Fibroblast of the conjunctiva (primary cell): ENCODE results near the gene MS4A13.
"Not testable (repeated sequence)": the region's sequence is repeated elsewhere in the genome, so short reads cannot be mapped to it uniquely, and the experiment has no call there.

Experiments
- DNase-seq: peaks from one replicate; pipeline ENCODE4 v3.0.0-alpha.2; 2010; ENCODE audit warnings: low read depth

MS4A13 gene

DNA sequence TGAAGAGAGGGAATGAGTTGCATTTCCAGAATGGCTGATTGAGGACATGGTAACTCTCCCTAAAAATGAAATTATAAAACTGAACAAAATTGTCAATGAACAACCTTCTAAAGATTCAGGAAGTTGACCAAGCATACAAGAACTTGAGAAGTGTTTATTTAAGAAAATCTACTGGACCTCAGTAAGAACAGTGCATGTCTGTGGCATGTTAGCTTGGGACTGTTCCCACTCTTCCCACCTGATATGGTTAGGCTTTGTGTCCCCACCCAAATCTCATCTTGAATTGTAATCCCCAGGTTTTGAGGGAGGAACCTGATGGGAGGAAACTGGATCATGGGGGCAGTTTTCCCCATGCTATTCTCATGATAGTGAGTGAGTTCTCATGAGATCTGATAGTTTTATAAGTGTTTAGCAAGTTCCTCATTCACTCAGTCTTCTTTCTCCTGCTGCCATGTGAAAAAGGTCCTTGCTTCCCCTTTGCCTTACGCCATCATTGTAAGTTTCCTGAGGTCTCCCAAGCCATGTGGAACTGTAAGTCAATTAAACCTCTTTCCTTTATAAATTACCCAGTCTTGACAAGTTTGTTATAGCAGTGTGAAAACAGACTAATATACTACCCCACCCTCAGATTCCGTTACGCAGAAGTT lies 15.4 kb downstream of the MS4A13 start:
- no peak for DNase-seq

DNA sequence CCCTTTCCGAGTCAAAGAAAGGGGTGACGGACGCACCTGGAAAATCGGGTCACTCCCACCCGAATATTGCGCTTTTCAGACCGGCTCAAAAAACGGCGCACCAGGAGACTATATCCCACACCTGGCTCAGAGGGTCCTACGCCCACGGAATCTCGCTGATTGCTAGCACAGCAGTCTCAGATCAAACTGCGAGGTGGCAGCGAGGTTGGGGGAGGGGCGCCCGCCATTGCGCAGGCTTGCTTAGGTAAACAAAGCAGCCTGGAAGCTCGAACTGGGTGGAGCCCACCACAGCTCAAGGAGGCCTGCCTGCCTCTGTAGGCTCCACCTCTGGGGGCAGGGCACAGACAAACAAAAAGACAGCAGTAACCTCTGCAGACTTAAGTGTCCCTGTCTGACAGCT lies 17.2 kb downstream of the MS4A13 start:
- not testable (repeated sequence) for DNase-seq

DNA sequence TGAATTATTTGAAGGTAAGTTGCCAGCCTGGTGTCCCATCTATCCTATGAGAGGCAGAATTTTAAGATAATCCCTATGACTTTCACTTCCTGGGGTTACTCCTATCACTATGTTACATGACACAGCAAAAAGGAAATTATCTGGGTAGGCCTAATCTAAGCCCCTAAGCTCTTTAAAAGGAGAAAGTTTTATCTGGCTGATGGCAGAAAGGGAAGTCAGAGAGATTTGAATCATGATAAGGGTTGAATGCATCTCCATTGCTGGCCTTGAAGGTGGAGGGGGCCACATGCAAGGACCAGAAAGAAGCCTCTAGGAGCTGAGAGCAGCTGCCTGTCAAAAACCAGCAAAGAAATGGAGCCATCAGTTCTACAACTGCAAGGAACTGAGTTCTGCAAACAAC lies 23.4 kb downstream of the MS4A13 start:
- DNase-seq, result not testable (repeated sequence)

DNA sequence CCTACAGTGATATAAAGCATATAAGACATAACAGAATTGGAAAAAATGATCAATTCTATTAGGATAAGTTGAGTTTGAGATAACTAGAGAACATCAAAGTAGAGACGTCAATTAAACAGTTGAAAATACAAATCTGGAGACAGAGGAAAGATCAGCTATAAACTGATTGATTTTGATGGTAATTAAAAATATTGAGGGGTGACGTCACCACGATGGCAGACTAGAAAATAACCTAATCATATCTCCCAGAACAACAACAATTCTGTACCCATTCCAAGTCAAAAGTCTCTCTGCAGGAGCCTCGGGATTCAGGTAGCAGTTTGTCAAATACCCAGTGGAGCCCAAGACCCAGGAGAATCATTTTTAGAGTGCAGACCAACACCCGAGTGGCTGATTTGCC lies 28.9 kb downstream of the MS4A13 start:
- no peak for DNase-seq

DNA sequence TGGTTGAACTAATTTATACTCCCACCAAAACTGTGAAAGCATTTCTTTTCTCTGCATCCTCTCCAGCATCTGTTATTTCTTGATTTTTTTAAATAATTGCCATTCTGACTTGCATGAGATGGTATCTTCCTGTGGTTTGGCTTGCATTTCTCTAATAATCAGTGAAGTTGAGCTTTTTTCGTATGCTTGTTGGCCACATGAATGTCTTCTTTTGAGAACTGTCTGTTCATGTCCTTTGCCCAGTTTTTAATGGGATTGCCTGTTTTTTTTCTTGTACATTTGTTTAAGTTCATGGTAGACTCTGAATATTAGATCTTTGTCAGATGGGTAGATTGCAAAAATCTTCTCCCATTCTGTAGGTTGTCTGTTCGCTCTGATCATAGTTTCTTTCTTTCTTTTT lies 46.1 kb downstream of the MS4A13 start:
- DNase-seq, result no peak

DNA sequence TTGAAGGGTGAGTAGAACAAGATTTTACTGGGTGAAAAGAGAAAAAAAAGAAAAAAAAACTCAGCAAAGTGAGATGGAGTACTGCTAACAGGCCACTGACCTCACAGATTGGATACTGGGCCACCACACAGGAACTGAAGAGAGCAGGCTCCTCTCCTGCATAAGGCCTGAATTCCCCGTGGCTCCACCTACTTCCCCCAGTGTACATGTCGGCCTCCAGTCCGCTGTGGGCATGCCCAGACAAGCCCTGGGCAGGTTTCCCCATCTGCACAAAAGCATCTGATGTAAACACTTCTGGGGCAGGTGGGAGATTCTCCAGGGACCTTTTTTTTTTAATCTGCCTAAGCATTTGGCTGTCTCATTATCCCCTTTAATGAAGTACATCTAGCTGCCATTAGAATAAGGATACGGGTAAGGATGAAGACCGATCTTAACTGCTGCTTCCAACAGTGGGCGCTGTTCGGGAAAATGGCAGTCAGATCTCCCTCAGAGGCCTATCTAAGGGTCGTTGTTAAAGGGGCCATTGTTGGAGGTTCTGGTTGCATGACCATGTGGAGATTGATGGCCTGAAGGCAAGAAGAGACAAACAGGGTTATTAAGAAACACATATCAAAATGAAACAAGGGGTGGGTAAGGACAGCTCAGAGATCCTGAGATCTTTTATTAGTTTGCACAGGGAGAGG lies 48.5 kb downstream of the MS4A13 start:
- DNase-seq, result no peak

DNA sequence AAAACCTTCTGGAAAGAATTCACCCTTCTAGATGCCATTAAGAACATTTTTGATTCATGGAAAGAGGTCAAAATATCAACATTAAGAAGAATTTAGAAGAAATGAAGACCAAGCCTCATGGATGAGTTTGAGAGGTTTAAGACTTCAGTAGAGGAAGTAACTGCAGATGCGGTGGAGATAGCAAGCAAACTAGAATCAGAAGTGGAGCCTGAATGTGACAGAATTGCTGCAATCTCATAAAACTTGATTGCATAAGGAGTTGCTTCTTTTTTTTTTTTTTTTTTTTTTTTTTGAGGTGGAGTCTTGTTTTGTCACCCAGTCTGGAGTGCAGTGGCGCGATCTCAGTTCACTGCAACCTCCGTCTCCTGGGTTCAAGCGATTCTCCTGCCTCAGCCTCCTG lies 51.6 kb downstream of the MS4A13 start:
- no peak for DNase-seq

DNA sequence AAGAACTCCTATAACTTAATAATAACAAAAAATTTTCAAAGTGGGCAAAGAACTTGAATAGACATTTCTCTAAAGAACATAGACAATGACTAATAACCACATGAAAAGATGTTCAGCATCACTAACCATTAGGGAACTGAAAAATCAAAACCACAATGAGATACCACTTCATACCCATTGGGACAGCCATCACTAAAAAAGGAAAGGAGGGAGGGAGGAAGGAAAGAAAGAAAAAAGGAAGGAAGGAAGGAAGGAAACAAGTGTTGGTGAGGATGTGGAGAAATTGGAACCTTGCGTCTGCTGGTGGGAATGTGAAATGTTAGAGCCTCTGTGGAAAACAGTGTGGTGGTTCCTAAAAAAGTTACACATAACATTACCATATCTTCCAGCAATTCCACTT lies 55.8 kb downstream of the MS4A13 start:
- DNase-seq, result no peak

DNA sequence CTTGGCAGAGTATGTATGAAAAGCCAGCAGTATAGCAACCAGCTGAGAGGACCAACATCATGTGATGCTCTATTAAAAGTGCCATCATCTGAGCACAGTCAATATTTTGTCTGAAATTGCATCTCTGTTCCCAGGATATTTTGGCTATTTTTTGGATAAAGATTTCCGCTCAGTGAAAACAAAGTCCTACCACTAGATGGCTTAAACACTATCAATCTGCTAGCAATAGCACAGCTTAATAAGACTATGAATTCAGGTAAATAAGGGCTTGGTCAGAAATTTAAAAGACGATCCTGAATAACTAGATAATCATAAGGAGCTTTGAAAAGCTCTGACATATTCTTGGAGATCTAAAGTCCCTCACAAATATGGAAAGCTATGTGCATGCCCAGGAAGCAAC lies 74.4 kb downstream of the MS4A13 start:
- DNase-seq, result no peak
